Myocyte (in vitro differentiated cells): Measurements from ENCODE around the gene CEP112. TPM values are rescaled to one million over a fixed set of nuclear protein-coding genes. Genes with fewer than 3 reads are reported as not detected.

ENCODE experiments used
- DNase-seq: peaks from one replicate; pipeline ENCODE4 v3.0.0-alpha.2; 2012; ENCODE audit warnings: low read depth
- polyA plus RNA-seq: library from polyadenylated mRNA; unstranded; fragments of >200 nt; gene quantifications from one replicate; pipeline ENCODE4 v1.2.1, GENCODE V29; 2012; ENCODE audit warnings: missing spikeins
- total RNA-seq: library from RNA; depleted of rRNA; stranded (reverse); fragments of >200 nt; gene quantifications from 2 replicates; pipeline ENCODE4 v1.2.3, GENCODE V29; 2014

The CEP112 gene
- 22.7 and 35.3 TPM in 2 replicates for total RNA-seq
- 10.9 TPM for polyA plus RNA-seq

GRCh38 chr17:66191593-66192377, at the start of gene CEP112:
CEP112 (minus strand) TSS chr17:66192133.
- DNase-seq = peak; percentile 81

GRCh38 chr17:66240630-66241029, 48.7 kb upstream of the CEP112 start:
- no peak for DNase-seq

- DNase-seq = no peak
Observed at GRCh38 chr17:66240013-66240412, 48.1 kb upstream of the CEP112 start.

GRCh38 chr17:66235377-66235994, 43.6 kb upstream of the CEP112 start:
- DNase-seq = no peak

GRCh38 chr17:66234611-66235010, 42.7 kb upstream of the CEP112 start:
- DNase-seq = no peak

GRCh38 chr17:66233023-66233753, 41.3 kb upstream of the CEP112 start:
- no peak for DNase-seq

GRCh38 chr17:66230922-66231591, 39.1 kb upstream of the CEP112 start:
- DNase-seq = no peak

GRCh38 chr17:66229783-66230538, 38.0 kb upstream of the CEP112 start:
- DNase-seq = no peak

- no peak for DNase-seq
Observed at GRCh38 chr17:66228887-66229782, 37.2 kb upstream of the CEP112 start, which contains the start of gene APOH. APOH (minus strand) TSS chr17:66229415; CDS start chr17:66229379, 36 bp downstream.

- no peak for DNase-seq
Observed at GRCh38 chr17:66227212-66228045, 35.5 kb upstream of the CEP112 start.

- DNase-seq = no peak
Observed at GRCh38 chr17:66222798-66223350, 30.9 kb upstream of the CEP112 start.

- no peak for DNase-seq
Observed at GRCh38 chr17:66221755-66222530, 30.0 kb upstream of the CEP112 start.

- no peak for DNase-seq
Observed at GRCh38 chr17:66221343-66221742, 29.4 kb upstream of the CEP112 start.

- DNase-seq = no peak
Observed at GRCh38 chr17:66220079-66220835, 28.3 kb upstream of the CEP112 start.

- no peak for DNase-seq
Observed at GRCh38 chr17:66215529-66215911, 23.6 kb upstream of the CEP112 start.

GRCh38 chr17:66214884-66215528, 23.1 kb upstream of the CEP112 start:
- DNase-seq = no peak
